Psoas muscle (tissue), 8 donors: ENCODE measurements around the gene DSE. TPM values are rescaled to one million over a fixed set of nuclear protein-coding genes. Genes with fewer than 3 reads are reported as not detected.

Experiments
- ATAC-seq, 4 donors: fragments of 200-7000 bp; cut with Tn5 transposase; one replicate each; pipeline ENCODE4 v1.9.1; 2020; ENCODE audit warnings: moderate library complexity in 3 of 4, mild to moderate bottlenecking in 2 of 4
- DNase-seq, 2 donors: peaks; one replicate each; pipeline ENCODE4 v3.0.0-alpha.2; 2020
- H3K27ac ChIP-seq: fragments of 200-600 bp; one replicate; pipeline ENCODE4 v1.8.0; 2022
- H3K27me3 ChIP-seq, 3 donors: fragments of 200-600 bp in 1 of 3; one replicate each; pipeline versions ENCODE4 v1.6.1 to v1.8.0; 2013 to 2022; ENCODE audit warnings: low read length in 2 of 3, mild to moderate bottlenecking in 2 of 3, moderate library complexity in 1 of 3; ENCODE audit not compliant: insufficient read depth in 3 of 3
- H3K36me3 ChIP-seq, 2 donors: fragments of 200-600 bp in 1 of 2; one replicate each; pipeline versions ENCODE4 v1.6.1 to v1.8.0; 2013 to 2022; ENCODE audit warnings: low read depth in 1 of 2, mild to moderate bottlenecking in 1 of 2, moderate library complexity in 1 of 2; ENCODE audit not compliant: insufficient read depth in 1 of 2
- H3K4me1 ChIP-seq: fragments of 200-600 bp; one replicate; pipeline ENCODE4 v1.8.0; 2022
- H3K4me3 ChIP-seq: fragments of 200-600 bp; one replicate; pipeline ENCODE4 v1.8.0; 2022; ENCODE audit warnings: mild to moderate bottlenecking
- H3K9me3 ChIP-seq: fragments of 200-600 bp; one replicate; pipeline ENCODE4 v1.8.0; 2022
- CTCF ChIP-seq: fragments of 200-600 bp; IDR thresholded peaks from one replicate; pipeline ENCODE4 v1.8.0; 2022; ENCODE audit warnings: antibody characterized with exemption
- WGBS, 3 donors: extraction: QIAGEN DNeasy Blood & Tissue Kit; methylation state at CpG; one replicate each; pipeline versions ENCODE4 v1.1.6 to v1.1.7; 2013; 5-methylcytosine and 5-hydroxymethylcytosine counted together
- intact Hi-C, 2 donors: fragments of 100-400 bp; cut with DNase I; formaldehyde crosslinking; loops; one replicate each; pipeline versions ENCODE4 v1.11.0 to v1.14.2; 2022
- polyA plus RNA-seq, 3 donors: library from polyadenylated mRNA; stranded (reverse); fragments of 200-250 nt; gene quantifications; one replicate each; pipeline ENCODE4 v1.2.3, GENCODE V29; 2013
- total RNA-seq, 4 donors: library from RNA; stranded (reverse); fragmentation: NEBNext Ultra II Directional in 2 of 4; extraction: Animal tissue kit (Norgen Biotek cat#: 25700) in 2 of 4; gene quantifications; one replicate each; pipeline versions ENCODE4 v1.2.1 to v1.2.4, GENCODE V29; 2021 to 2023
- donor health status: healthy with polysubstance abuse.
- donor health status: DM: no; HTN: no; CAD: no; lungs with moderate emphysema.
- donor health status: Bipolar disorder and iron deficiency.
- donor health status: healthy.
- donor health status: DM: yes; HTN: yes; CAD: no.
- donor health status: DM: no; HTN: no; CAD: no.
- donor health status: DM: no; HTN: no; CAD: no.
- donor health status: DM: yes; HTN: yes; CAD: no.

DSE gene
- total and polyA plus RNA-seq, 7 donors, result 2.3 to 26.7 (median 9.6) TPM

- 95 to 96% (median 95%) methylated on average over 1 of the region's 1 CpG for WGBS, 3 donors
- DNase-seq (no peak), ATAC-seq (no peak)
- Histone ChIP-seq H3K4me3 (no peak overlapping the region), H3K36me3 (no peaks in the 10 kb centered on the region), H3K9me3 (no peaks in the 10 kb centered on the region), H3K27ac (no peak overlapping the region), H3K4me1 (no peaks in the 10 kb centered on the region), H3K27me3 (peaks cover 0 to 6% (median 3%) of the 10 kb centered on the region in 3 donors)
- no peak for TF ChIP-seq CTCF
- intact Hi-C loops, result no loop called here
Measured at GRCh38 chr6:116467096-116467495, 96.3 kb downstream of the DSE start.

GRCh38 chr6:116467514-116467913 is 96.8 kb downstream of the DSE start:
- no peak overlapping the region for H3K4me3 ChIP-seq
- H3K27me3 ChIP-seq, result peaks cover 0 to 3% (median 3%) of the 10 kb centered on the region in 3 donors
- no peaks in the 10 kb centered on the region for H3K36me3 ChIP-seq
- DNase-seq, result no peak
- TF ChIP-seq CTCF, result no peak
- ATAC-seq, result no peak
- intact Hi-C loops, result no loop called here
- no peaks in the 10 kb centered on the region for H3K9me3 ChIP-seq
- no peaks in the 10 kb centered on the region for H3K4me1 ChIP-seq
- H3K27ac ChIP-seq, result no peak overlapping the region

- WGBS, 3 donors, result 69 to 87% (median 70%) methylated on average over 1 of the region's 1 CpG
- DNase-seq (no peak), ATAC-seq (no peak)
- Histone ChIP-seq H3K4me1 (no peaks in the 10 kb centered on the region), H3K4me3 (no peak overlapping the region), H3K27me3 (peaks cover 0 to 3% (median 0%) of the 10 kb centered on the region in 3 donors), H3K27ac (no peak overlapping the region), H3K9me3 (no peaks in the 10 kb centered on the region), H3K36me3 (no peaks in the 10 kb centered on the region)
- TF ChIP-seq CTCF, result no peak
- intact Hi-C loops, result no loop called here
Measured at GRCh38 chr6:116468293-116468692, 97.5 kb downstream of the DSE start.

- WGBS, 3 donors, result 92 to 100% (median 98%) methylated on average over 1 of the region's 1 CpG
- intact Hi-C loops, result no loop called here
- H3K36me3 ChIP-seq, result no peaks in the 10 kb centered on the region
- H3K27ac ChIP-seq, result no peak overlapping the region
- DNase-seq (no peak), ATAC-seq (no peak)
- no peak overlapping the region for H3K4me3 ChIP-seq
- TF ChIP-seq CTCF, result no peak
- no peaks in the 10 kb centered on the region for H3K4me1 ChIP-seq
- peaks cover 0 to 3% (median 0%) of the 10 kb centered on the region in 3 donors for H3K27me3 ChIP-seq
- H3K9me3 ChIP-seq, result no peaks in the 10 kb centered on the region
Measured at GRCh38 chr6:116471531-116471930, 100.8 kb downstream of the DSE start.

GRCh38 chr6:116472706-116473105 is 102.0 kb downstream of the DSE start:
- 68 to 77% (median 74%) methylated on average over 3 of the region's 3 CpGs for WGBS, 3 donors
- TF ChIP-seq CTCF, result no peak
- ATAC-seq, result no peak
- Histone ChIP-seq H3K27ac (no peak overlapping the region), H3K27me3 (peaks cover 0 to 3% (median 0%) of the 10 kb centered on the region in 3 donors), H3K4me1 (no peaks in the 10 kb centered on the region), H3K9me3 (no peaks in the 10 kb centered on the region), H3K4me3 (no peak overlapping the region), H3K36me3 (no peaks in the 10 kb centered on the region)
- DNase-seq, result no peak
- intact Hi-C loops, result no loop called here
